HG02938 (cell line): ENCODE measurements around the gene SLC35B4.
"Not testable (repeated sequence)": the region's sequence is repeated elsewhere in the genome, so short reads cannot be mapped to it uniquely, and the experiment has no call there.

Source experiments
- ATAC-seq: cut with Tn5 transposase; IDR thresholded peaks from one replicate; pipeline ENCODE4 v1.9.1; 2021; ENCODE audit warnings: mild to moderate bottlenecking, moderate library complexity; ENCODE audit not compliant: unreplicated experiment

The SLC35B4 gene

GRCh38 chr7:134332892-134333291, 16.2 kb upstream of the SLC35B4 start:
- ATAC-seq, result no peak

DNA sequence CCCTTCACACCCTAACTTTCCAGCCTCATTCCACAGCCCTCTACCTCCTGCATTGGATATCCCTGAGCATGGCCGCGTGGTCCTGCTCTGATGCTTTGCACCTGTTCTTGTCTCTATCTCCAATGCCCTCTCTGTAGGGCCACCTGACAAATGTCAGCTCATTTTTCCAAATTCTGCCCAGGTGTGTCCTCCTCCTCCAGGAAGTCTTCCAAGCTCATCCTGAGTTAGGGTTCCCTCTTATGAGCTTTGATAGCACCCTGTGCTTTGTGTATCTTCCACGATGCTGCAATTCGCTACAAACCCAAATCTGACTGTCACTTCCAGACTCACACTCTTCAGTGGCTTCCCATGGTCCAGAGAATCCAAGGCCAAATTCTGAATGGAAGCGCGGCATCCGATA, 14.7 kb upstream of the SLC35B4 start:
- ATAC-seq, result no peak

GRCh38 chr7:134330974-134331373, 14.2 kb upstream of the SLC35B4 start:
- ATAC-seq, result no peak

GRCh38 chr7:134329614-134330346, 13.1 kb upstream of the SLC35B4 start:
- ATAC-seq, result no peak

DNA sequence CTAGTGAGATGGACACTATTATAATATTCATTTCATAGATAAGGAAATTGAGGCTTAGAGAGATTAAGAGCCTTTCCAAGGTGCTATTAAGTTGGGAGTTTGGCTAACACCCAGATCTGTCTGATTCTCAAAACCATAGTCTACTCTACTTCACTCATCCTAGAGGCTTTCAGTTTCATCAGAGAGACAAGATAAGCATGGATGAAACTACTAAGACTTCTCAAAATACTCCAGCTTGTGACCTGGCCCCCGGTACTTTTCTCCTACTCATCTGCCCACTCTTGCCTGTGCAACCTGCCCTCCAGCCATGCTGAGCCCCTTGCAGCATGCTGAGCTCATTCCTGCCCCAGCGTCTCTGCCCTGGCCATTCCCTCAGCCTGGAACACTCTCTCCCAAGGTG, 12.2 kb upstream of the SLC35B4 start:
- no peak for ATAC-seq

DNA sequence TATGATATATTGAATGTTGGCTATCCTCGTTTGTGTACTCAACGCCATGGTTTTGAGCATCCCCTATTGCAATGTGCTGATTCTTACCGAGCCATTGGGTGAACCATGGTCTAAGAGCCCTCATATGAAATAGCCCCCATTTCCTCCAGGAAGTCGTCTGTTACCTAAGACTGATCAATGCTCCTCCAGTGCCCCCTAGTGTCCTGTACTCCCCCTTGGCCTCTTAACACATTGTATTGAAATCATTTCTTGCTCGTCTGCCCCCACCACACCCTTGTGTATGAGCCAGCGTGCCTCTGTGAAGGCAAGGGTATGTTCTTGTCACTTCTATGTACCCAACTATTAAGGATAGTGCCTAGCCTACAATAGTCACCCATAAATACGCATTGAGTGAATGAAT, 11.2 kb upstream of the SLC35B4 start:
- ATAC-seq, result peak; percentile 86

DNA sequence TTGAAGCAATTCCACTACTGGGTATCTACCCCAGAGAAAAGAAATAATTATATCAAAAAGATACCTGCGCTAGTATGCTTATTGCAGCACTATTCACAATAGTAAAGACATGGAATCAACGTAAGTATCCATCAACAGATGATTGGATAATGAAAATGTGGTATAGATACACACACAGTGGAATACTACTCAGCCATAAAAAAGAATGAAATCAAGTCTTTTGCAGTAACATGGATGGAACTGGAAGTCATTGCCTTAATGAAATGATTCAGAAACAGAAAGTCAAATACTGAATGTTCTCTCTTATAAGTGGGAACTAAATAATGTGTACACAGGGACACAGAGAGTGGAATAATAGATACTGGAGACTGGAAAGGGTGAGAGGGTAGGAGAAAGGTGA, 7.4 kb upstream of the SLC35B4 start:
- no peak for ATAC-seq

- ATAC-seq, result no peak
Observed at GRCh38 chr7:134320201-134320600, 3.5 kb upstream of the SLC35B4 start.

DNA sequence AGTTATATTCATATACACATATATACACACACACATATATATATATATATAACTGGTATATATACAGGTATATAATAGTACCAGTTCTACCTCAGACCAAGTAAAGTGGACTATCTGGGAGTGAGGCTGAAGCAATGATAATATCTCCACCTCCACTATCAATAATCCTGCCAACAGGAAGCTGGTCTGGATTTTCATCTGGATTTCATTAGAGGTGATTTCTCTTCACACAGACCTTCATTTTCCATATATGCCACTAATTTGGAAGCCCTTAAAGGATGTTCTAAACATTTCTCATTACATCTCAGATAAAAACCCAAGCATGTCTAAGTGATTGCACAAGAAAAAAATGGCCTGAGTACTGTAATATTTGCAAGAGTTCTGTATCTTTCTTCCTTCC, 1.7 kb upstream of the SLC35B4 start:
- no peak for ATAC-seq

DNA sequence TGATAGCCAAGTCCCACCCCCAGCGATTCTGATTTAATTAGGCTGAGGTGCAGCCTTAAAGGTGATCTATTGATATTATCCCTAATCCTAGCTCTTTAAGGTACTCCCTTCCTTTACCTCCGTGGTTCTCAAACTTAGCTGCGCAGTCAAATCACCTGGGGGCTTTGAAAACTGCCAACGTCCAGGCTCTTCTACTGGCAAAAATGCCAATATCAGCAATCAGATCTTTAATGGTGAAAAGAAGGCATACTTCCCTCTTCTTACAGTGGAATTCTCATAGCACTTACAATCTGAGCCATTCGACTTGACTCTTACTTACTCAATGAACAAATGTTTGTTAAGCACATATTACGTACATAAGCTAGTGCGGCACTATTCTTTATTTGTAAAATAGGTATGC, 704 bp upstream of the SLC35B4 start:
- ATAC-seq, result no peak

DNA sequence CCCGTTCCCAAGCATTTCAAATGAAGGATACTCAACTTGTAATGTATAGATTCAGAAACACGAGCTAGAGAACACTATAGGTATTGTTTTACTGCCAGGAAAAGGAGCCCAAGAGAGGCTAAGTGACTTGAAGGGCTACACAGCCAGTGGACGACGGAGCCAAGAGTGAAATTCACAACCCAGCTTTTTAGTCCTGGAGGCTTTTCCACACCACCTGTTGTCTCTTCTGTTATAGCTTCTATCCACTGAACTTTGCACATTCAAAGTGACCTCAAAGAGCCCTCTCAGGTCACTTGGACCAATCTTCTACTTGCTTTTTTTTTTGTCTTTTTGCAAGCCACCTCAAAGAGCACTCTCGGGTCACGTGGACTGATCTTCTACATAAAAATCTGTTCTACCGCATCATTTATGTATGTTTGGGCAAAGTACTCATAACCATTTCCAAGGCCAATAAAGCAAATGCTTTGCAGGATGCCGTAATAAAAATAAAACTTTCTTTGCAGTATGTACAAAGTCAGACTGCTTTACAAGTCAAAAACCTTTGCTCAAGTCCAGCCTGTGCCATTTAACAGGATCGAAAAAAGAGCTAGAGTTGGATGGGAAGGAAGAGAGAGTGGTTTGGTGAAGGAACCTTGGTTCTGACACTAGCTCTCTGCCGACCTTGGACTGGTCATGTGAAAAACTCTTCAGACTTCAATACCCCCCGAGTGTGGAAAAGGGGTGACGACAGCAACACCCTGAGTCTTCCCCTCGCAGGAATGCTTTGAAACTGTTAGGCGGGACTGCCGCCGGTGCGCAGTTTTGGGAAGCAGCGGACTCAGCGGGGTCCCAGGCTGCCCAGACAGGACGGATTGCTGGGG, 821 bp downstream of the SLC35B4 start:
- peak; percentile 7 for ATAC-seq

DNA sequence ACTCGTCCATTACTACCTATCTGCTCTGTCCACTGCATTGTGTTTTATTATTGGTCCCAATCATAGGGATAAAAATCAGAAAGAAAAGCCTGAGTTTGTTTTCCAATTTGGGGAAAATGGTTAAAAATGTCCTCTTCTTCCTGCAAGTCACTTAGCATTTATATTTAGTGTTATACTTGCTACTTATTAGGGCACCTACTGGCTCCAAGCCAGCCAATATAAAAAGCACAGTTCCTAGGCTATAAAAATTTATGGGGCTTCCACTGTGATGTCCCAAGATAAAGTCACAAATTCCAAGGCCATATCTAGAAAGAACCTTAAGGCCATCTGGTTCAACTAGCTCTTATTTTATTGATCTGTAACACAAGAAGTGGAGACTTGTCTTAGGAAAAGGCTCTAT, 3.2 kb downstream of the SLC35B4 start:
- no peak for ATAC-seq

- no peak for ATAC-seq
Observed at GRCh38 chr7:134312717-134313116, 4.0 kb downstream of the SLC35B4 start.

DNA sequence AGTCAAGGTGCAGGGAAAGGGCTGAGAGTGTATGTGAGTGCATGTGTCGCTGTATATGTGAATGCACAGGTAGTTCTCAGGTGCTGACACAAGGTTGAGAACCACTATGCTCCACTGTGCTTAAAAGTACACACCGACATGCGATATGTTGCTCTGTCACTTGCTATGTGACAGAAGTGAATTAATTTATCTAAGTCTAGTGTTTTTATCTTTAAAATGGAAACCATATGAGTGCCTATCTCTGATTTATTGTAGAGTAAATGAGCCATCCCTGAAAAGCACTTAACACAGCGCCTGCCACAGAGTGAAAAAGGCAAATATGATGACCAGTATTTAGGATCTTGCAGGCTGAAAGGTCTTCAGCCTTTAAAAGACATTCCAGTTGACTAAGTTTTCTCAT, 4.9 kb downstream of the SLC35B4 start:
- ATAC-seq, result no peak

- no peak for ATAC-seq
Observed at GRCh38 chr7:134308548-134308947, 8.2 kb downstream of the SLC35B4 start.

GRCh38 chr7:134307320-134307719, 9.4 kb downstream of the SLC35B4 start:
- no peak for ATAC-seq

GRCh38 chr7:134302120-134302519, 14.6 kb downstream of the SLC35B4 start:
- ATAC-seq, result no peak

DNA sequence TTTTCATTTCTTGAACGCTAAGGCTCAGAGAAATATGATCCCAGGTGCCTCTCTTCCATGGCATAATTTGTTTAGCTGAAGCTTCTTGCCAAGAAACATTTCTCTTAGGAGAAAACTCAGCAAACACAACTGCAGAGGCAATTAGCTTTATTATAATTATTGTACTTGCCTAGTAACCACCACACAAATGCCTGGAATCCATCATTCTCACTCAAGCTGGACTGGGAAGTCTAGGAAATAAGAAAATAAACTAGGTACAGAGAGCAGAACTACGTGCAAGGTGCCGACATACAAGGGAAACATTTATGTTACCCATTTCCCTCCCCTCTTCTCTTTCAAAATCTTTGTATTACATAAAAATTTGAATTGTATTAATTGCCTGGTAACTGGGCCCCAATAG, 15.1 kb downstream of the SLC35B4 start:
- ATAC-seq, result no peak

- ATAC-seq, result no peak
Observed at GRCh38 chr7:134300988-134301387, 15.7 kb downstream of the SLC35B4 start.

DNA sequence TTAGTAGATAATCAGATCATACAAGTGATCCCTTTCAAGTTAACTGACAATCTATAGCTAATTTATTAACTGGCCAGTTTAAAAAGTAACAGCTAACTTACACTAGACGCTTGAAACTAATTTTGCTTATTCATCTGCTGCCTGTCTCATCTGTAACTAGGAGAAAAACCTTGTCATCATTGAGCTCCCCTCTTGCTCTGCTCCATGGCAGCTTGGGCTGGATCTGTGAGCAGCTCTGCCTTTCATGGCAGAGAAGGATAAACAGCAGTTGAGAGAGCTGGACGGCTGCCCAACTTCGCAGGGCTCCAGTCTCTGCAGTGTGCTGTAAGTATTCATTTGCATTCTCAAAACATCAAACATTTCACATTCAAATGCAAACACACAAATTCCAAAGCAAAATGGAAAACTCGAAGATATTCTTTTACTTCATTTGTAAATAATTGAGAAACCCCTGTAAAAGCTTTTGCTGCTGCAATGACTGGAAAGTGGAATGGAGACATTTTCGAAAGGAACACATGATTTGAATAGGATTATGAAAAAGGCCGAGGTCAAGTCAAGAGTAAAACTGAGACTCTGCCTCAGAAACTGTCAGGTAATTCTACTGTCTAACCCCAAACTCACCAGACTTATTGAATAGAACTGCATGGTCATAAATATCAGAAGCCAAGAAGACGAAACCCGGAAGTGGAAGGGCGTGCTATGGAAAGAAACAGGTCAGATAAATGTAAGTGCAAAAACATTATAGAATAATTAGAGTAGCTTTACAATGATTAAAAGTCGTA, 17.6 kb downstream of the SLC35B4 start:
- no peak for ATAC-seq

- ATAC-seq, result no peak
Observed at GRCh38 chr7:134297489-134297888, 19.2 kb downstream of the SLC35B4 start.

DNA sequence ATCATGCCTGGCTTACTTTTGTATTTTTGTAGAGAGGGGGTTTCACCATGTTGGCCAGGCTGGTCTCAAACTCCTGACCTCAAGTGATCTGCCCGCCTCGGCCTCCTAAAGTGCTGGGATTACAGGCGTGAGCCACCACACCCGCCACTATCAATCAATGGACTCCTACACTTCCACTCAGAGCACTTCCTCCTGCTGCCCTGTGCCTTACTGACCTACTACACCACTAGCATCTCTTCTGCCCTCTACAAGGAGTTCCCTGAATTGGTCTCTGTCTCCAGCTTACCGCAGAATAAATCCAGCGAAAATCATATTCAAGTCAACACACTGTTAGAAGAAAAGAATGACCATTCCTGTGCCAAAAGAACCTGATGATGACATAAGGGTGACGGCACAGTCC, 20.7 kb downstream of the SLC35B4 start:
- ATAC-seq, result not testable (repeated sequence)
